ENCODE results near the gene DPM3.
"Not testable (repeated sequence)": the region's sequence is repeated elsewhere in the genome, so short reads cannot be mapped to it uniquely, and the experiment has no call there.

The DPM3 gene

DNA sequence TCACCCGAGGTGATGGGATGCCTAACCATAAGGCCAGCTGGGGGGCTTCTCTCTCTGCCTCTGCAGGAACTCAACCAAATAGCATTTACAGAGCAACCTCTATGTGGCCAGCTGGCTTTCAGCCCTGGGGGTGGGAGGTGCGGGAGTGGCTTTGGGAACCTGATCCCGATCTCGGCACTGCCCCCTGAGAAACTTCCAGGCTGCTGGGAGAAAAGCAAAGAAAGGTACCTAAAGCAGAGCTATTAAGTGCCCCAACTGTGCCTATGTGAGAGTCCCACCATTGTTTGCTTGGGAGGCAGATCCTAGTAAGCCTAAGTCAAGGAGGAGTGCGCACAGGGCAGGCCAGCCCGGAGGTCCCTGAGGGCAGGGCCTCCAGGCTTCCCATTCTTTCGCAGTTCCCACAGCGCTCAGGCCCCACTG is 25.7 kb upstream of the DPM3 start:
- TF ChIP-seq, protein P1, sequence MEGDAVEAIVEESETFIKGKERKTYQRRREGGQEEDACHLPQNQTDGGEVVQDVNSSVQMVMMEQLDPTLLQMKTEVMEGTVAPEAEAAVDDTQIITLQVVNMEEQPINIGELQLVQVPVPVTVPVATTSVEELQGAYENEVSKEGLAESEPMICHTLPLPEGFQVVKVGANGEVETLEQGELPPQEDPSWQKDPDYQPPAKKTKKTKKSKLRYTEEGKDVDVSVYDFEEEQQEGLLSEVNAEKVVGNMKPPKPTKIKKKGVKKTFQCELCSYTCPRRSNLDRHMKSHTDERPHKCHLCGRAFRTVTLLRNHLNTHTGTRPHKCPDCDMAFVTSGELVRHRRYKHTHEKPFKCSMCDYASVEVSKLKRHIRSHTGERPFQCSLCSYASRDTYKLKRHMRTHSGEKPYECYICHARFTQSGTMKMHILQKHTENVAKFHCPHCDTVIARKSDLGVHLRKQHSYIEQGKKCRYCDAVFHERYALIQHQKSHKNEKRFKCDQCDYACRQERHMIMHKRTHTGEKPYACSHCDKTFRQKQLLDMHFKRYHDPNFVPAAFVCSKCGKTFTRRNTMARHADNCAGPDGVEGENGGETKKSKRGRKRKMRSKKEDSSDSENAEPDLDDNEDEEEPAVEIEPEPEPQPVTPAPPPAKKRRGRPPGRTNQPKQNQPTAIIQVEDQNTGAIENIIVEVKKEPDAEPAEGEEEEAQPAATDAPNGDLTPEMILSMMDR (conservative IDR thresholded peaks at IDR 0.05; ENCODE audit: control insufficient read depth, insufficient read depth, low read depth, low read length), result no peak
- H3K4me3 ChIP-seq (ENCODE audit: control insufficient read depth, low read depth, low read length), result no peak overlapping the region
- no peak for DNase-seq (ENCODE audit: low read depth)

DNA sequence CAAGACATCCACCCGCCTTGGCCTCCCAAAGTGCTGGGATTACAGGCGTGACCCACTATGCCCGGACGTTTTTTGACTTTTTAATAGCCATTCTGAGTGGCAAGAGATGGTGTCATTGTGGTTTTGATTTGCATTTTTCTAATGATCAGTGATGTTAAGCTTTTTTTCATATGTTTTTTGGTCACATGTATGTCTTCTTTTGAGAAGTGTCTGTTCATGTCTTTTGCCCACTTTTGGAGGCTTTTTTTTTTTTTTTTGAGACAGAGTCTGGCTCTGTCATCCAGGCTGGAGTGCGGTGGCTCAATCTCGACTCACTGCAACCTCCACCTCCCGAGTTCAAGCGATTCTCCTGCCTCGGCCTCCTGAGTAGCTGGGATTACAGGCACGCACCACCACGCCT is 24.3 kb upstream of the DPM3 start:
- DNase-seq (ENCODE audit: low read depth); H3K4me3 ChIP-seq (ENCODE audit: control insufficient read depth, low read depth, low read length): not testable (repeated sequence)

- not testable (repeated sequence) for DNase-seq (ENCODE audit: low read depth)
Measured at GRCh38 chr1:155163785-155164184, 23.5 kb upstream of the DPM3 start.

GRCh38 chr1:155162631-155163030 is 22.3 kb upstream of the DPM3 start:
- H3K4me3 ChIP-seq (ENCODE audit: control insufficient read depth, low read depth, low read length); DNase-seq (ENCODE audit: low read depth): not testable (repeated sequence)

More at GRCh38 chr1:155163785-155164184, 23.5 kb upstream of the DPM3 start:
- not testable (repeated sequence) for H3K4me3 ChIP-seq (ENCODE audit: control insufficient read depth, low read depth, low read length)

- H3K4me3 ChIP-seq (ENCODE audit: control insufficient read depth, low read depth, low read length), result no peak overlapping the region
- no peak for DNase-seq (ENCODE audit: low read depth)
- TF ChIP-seq, protein P1 (conservative IDR thresholded peaks at IDR 0.05; ENCODE audit: control insufficient read depth, insufficient read depth, low read depth, low read length), result no peak
Measured at GRCh38 chr1:155160128-155160527, 19.8 kb upstream of the DPM3 start.

DNA sequence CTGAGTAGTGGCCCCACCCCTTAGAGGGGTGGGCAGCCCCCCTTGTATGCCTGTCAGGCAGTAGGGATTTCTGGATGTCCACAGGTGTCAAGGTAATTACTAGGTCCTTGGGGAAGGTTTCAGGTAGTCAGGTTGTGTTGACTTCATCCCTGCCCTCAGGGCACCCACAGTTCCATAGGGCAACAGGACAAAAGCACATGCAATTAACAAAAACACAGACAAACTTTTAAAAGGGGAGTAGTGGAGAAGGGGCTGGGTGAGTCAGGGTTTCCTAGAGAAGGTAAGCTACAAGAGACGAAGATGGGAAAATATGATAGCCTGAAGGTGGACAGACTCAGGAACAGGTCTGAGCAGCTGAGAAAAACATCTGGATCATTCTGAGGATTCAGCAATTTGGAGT is 18.7 kb upstream of the DPM3 start:
- no peak for DNase-seq (ENCODE audit: low read depth)
- TF ChIP-seq, protein P1 (conservative IDR thresholded peaks at IDR 0.05; ENCODE audit: control insufficient read depth, insufficient read depth, low read depth, low read length), result no peak
- H3K4me3 ChIP-seq (ENCODE audit: control insufficient read depth, low read depth, low read length), result no peak overlapping the region

DNA sequence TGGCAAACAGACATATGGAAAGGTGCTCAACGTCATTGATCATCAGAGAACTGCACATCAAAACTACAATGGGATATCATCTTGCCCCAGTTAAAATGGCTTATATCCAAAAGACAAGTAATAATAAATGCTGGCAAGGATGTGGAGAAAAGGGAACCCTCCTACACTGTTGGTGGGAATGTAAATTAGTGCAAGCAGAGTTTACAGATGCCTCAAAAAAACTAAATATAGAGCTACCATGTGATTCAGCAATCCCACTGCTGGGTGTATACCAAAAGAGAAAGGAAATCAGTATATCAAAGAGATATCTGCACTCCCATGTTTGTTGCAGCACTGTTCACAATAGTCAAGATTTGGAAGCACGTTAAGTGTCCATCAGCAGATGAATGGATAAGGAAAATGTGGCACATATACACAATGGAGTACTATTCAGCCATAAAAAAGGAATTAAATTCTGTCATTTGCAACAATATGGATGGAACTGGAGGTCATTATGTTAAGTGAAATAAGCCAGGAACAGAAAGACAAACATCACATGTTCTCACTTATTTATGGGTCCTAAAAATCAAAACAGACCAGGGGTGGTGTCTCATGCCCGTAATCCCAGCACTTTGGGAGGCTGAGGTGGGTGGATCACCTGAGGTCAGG is 15.8 kb upstream of the DPM3 start:
- not testable (repeated sequence) for H3K4me3 ChIP-seq (ENCODE audit: control insufficient read depth, low read depth, low read length)

DNA sequence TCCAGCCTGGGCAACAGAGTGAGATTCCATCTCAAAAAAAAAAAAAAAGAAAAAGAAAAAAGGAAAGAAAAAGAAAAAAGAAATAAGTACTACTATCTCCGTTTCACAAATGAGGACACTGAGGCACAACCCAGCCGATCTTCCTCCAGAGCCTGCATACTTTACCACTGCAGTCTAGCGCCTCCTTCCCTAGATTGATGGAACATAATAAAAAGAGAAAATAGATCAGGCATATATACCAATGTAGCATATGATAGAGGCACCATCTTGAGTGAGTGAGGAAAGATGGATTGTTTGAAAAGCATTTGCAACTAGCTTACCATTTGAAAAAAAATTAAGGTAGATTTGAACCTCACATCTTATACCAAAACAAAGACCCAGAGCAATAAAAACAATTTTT is 5.2 kb upstream of the DPM3 start:
- H3K4me3 ChIP-seq (ENCODE audit: control insufficient read depth, low read depth, low read length), result no peak overlapping the region
- TF ChIP-seq, protein P1 (conservative IDR thresholded peaks at IDR 0.05; ENCODE audit: control insufficient read depth, insufficient read depth, low read depth, low read length), result peak; percentile 6
- no peak for DNase-seq (ENCODE audit: low read depth)

More for the DNA sequence above, 15.8 kb upstream of the DPM3 start:
- DNase-seq (ENCODE audit: low read depth), result not testable (repeated sequence)

DNA sequence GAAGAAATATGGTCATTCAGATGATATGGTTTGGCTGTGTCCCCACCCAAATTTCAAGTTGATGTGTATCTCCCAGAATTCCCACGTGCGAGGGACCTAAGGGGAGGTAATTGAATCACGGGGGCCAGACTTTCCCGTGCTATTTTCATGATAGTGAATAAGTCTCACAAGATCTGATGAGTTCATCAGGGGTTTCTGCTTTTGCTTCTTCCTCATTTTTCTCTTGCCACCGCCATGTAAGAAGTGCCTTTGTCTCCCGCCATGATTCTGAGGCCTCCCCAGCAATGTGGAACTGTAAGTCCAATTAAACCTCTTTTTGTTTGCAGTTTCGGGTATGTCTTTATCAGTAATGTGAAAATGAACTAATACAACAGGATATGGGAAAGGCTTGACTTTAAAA is 1.4 kb upstream of the DPM3 start:
- H3K4me3 ChIP-seq (ENCODE audit: control insufficient read depth, low read depth, low read length), result no peak overlapping the region
- no peak for DNase-seq (ENCODE audit: low read depth)
- TF ChIP-seq, protein P1 (conservative IDR thresholded peaks at IDR 0.05; ENCODE audit: control insufficient read depth, insufficient read depth, low read depth, low read length), result no peak

Measured in fibroblast of mammary gland (primary cell).